OCI-LY1 (cell line): Measurements from ENCODE around the gene PLVAP.
"Not testable (repeated sequence)": the region's sequence is repeated elsewhere in the genome, so short reads cannot be mapped to it uniquely, and the experiment has no call there.

Experiments used
- H2AFZ ChIP-seq: fragments of 200-600 bp; sonication (generic), shearing (Covaris generic); 2 replicates; pipeline ENCODE4 v1.6.0; 2014; ENCODE audit warnings: antibody characterized with exemption, mild to moderate bottlenecking, low read length
- H3F3A ChIP-seq: fragments of 200-600 bp; sonication (generic), shearing (Covaris generic); 2 replicates; pipeline ENCODE4 v1.6.0; 2014; ENCODE audit warnings: mild to moderate bottlenecking, antibody characterized with exemption, low read length, moderate library complexity; ENCODE audit not compliant: insufficient read depth
- H3K27ac ChIP-seq: fragments of 200-600 bp; sonication (generic); 2 replicates; pipeline ENCODE4 v1.5.1; 2014; ENCODE audit warnings: low read length, mixed run types, mild to moderate bottlenecking, low read depth; ENCODE audit not compliant: poor library complexity, severe bottlenecking
- H3K27me3 ChIP-seq: fragments of 200-600 bp; sonication (generic); 2 replicates; pipeline ENCODE4 v1.6.0; 2014; ENCODE audit warnings: antibody characterized with exemption, mild to moderate bottlenecking, low read length, moderate library complexity; ENCODE audit not compliant: insufficient read depth
- H3K36me3 ChIP-seq: fragments of 200-600 bp; sonication (generic); 2 replicates; pipeline ENCODE4 v1.6.1; 2014; ENCODE audit warnings: mild to moderate bottlenecking, antibody characterized with exemption, low read length, moderate library complexity, mixed read lengths; ENCODE audit not compliant: insufficient read depth
- H3K4me1 ChIP-seq: fragments of 200-600 bp; sonication (generic); 2 replicates; pipeline ENCODE4 v1.5.1; 2014; ENCODE audit warnings: mild to moderate bottlenecking, low read length, moderate library complexity; ENCODE audit not compliant: insufficient read depth, severe bottlenecking
- H3K4me2 ChIP-seq: fragments of 200-600 bp; sonication (generic), shearing (Covaris generic); 2 replicates; pipeline ENCODE4 v1.6.1; 2014; ENCODE audit warnings: low read length
- H3K4me3 ChIP-seq: fragments of 200-600 bp; sonication (generic); 2 replicates; pipeline ENCODE4 v1.5.1; 2014; ENCODE audit warnings: low read length, low read depth, mild to moderate bottlenecking, mixed read lengths; ENCODE audit not compliant: poor library complexity, severe bottlenecking
- H3K79me2 ChIP-seq: fragments of 200-600 bp; shearing (Covaris generic); 2 replicates; pipeline ENCODE4 v1.6.1; 2016; ENCODE audit warnings: mixed run types, low read length, mixed read lengths; ENCODE audit not compliant: insufficient read depth
- H3K9ac ChIP-seq: fragments of 200-600 bp; sonication (generic), shearing (Covaris generic); 2 replicates; pipeline ENCODE4 v1.6.1; 2014; ENCODE audit warnings: mild to moderate bottlenecking, low read length, mixed read lengths
- H3K9me2 ChIP-seq: fragments of 200-600 bp; sonication (generic), shearing (Covaris generic); 2 replicates; pipeline ENCODE4 v1.6.1; 2014; ENCODE audit warnings: low read depth, mild to moderate bottlenecking, low read length, mixed read lengths
- H3K9me3 ChIP-seq: fragments of 200-600 bp; shearing (Covaris generic); 2 replicates; pipeline ENCODE4 v1.6.1; 2014; ENCODE audit warnings: low read length, mixed read lengths
- H4K20me1 ChIP-seq: fragments of 200-600 bp; sonication (generic), shearing (Covaris generic); 2 replicates; pipeline ENCODE4 v1.6.0; 2016; ENCODE audit warnings: mild to moderate bottlenecking, low read length; ENCODE audit not compliant: insufficient read depth
- CTCF ChIP-seq: fragments of 200-600 bp; sonication (generic), shearing (Covaris generic); IDR thresholded peaks from 2 replicates; pipeline ENCODE4 v1.5.1; 2017; ENCODE audit warnings: mild to moderate bottlenecking, antibody characterized with exemption, low read length, moderate library complexity, mixed read lengths
- EZH2 ChIP-seq: fragments of 200-600 bp; sonication (generic), shearing (Covaris generic); IDR thresholded peaks from 2 replicates; pipeline ENCODE4 v1.8.0; 2017; ENCODE audit warnings: borderline replicate concordance, mixed run types, mild to moderate bottlenecking, antibody characterized with exemption, low read length, moderate library complexity, mixed read lengths

The PLVAP gene

GRCh38 chr19:17378271-17378670, 1.1 kb upstream of the PLVAP start:
- Histone ChIP-seq H3K4me2 (no peak overlapping the region), H2AFZ (no peak overlapping the region), H3K79me2 (no peaks in the 10 kb centered on the region), H3K4me3 (no peak overlapping the region), H3K4me1 (peaks cover 15% of the 10 kb centered on the region), H3K9me3 (no peaks in the 10 kb centered on the region; the same call in 1 of the 2 replicates), H3F3A (no peaks in the 10 kb centered on the region), H3K9ac (no peak overlapping the region), H4K20me1 (no peaks in the 10 kb centered on the region), H3K9me2 (no peaks in the 10 kb centered on the region), H3K27ac (no peak overlapping the region), H3K27me3 (no peaks in the 10 kb centered on the region), H3K36me3 (no peaks in the 10 kb centered on the region; the same call in 1 of the 2 replicates)
- TF ChIP-seq EZH2 = no peak
- TF ChIP-seq CTCF = no peak

- peaks cover 3% of the 10 kb centered on the region; the same call in 1 of the 2 replicates for H3K27me3 ChIP-seq
- no peak overlapping the region for H3K4me3 ChIP-seq
- H3K4me1 ChIP-seq = peaks cover 6% of the 10 kb centered on the region
- no peaks in the 10 kb centered on the region for H3K9me2 ChIP-seq
- 0 out of 2 replicates have a peak overlapping the region, but pooled peaks have one; percentile 6 for H3K4me2 ChIP-seq
- no peak overlapping the region for H3K27ac ChIP-seq
- no peaks in the 10 kb centered on the region for H4K20me1 ChIP-seq
- no peaks in the 10 kb centered on the region for H3F3A ChIP-seq
- no peak overlapping the region for H3K9ac ChIP-seq
- TF ChIP-seq EZH2 (no peak), CTCF (no peak)
- H3K36me3 ChIP-seq = no peaks in the 10 kb centered on the region
- H2AFZ ChIP-seq = no peak overlapping the region
- no peaks in the 10 kb centered on the region for H3K9me3 ChIP-seq
- no peaks in the 10 kb centered on the region for H3K79me2 ChIP-seq
These were observed 7.0 kb downstream of the PLVAP start for GRCh38 chr19:17370026-17370587.

GRCh38 chr19:17365361-17365760, 11.8 kb downstream of the PLVAP start:
- no peak for TF ChIP-seq EZH2
- TF ChIP-seq CTCF = no peak

GRCh38 chr19:17363852-17364605, 13.1 kb downstream of the PLVAP start:
- not testable (repeated sequence) for H3K27me3 ChIP-seq, H3K4me1 ChIP-seq, H3K9me3 ChIP-seq, H3K36me3 ChIP-seq, H4K20me1 ChIP-seq, H2AFZ ChIP-seq, H3K4me3 ChIP-seq, H3K9ac ChIP-seq, H3K4me2 ChIP-seq, H3K9me2 ChIP-seq, H3K79me2 ChIP-seq, H3F3A ChIP-seq, H3K27ac ChIP-seq

More at GRCh38 chr19:17365361-17365760, 11.8 kb downstream of the PLVAP start:
- H3K27ac ChIP-seq = no peak overlapping the region
- no peak overlapping the region for H3K4me2 ChIP-seq
- no peaks in the 10 kb centered on the region for H3K79me2 ChIP-seq
- peaks cover 4% of the 10 kb centered on the region; the same call in 1 of the 2 replicates for H3K27me3 ChIP-seq
- no peaks in the 10 kb centered on the region for H3F3A ChIP-seq
- H3K9me2 ChIP-seq = no peaks in the 10 kb centered on the region
- no peaks in the 10 kb centered on the region for H3K9me3 ChIP-seq
- no peak overlapping the region for H2AFZ ChIP-seq
- H3K4me3 ChIP-seq = no peak overlapping the region
- no peaks in the 10 kb centered on the region for H3K36me3 ChIP-seq
- H3K4me1 ChIP-seq = peaks cover 6% of the 10 kb centered on the region
- H4K20me1 ChIP-seq = no peaks in the 10 kb centered on the region
- no peak overlapping the region for H3K9ac ChIP-seq
